ENCODE results near the gene VGLL4. TPM values are rescaled to one million over a fixed set of nuclear protein-coding genes. Genes with fewer than 3 reads are reported as not detected.

The VGLL4 gene
- total RNA-seq, 1 experiment from 2014 or later, result 46.3 TPM

DNA sequence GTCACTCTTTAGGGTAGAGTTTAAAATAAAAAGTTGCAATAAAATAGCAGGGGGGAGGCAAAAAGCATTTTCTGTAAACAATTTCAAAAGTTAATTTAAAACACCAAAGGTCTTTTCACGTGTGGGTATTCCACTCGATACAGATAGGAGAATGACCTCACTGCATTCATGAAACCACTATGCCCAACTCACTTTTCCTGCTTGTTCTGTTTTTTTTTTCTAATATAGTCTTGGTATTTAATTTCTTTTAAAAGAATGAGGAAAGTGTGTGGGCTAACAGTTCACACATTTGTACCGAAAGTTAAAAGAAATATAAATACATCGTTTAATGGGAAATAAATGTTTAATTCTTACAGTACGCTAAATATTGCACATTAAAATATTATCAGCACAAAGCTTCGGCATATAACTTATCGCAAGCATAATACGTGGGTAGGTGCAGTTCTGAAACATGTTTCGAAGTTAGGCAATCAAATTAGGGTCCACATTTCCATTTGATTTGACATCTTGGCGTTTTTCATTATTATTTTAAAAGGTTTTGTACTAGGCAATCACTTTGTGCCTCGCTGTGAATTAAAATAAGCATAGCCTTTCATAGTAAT is 41.4 kb downstream of the VGLL4 start:
- H3K9me2 ChIP-seq (replicated peaks; ENCODE audit: low read length), result no peaks in the 10 kb centered on the region
- H3K27ac ChIP-seq (ENCODE audit: low read length), result peak overlapping the region; percentile 88
- peaks cover 6% of the 10 kb centered on the region for H3F3A ChIP-seq (ENCODE audit: low read length, unreplicated experiment)
- no peak overlapping the region for H2AFZ ChIP-seq (ENCODE audit: low read length)
- ATAC-seq (no peak), DNase-seq (no peak)
- BruUV-seq (replicated peaks), result no TSS peak
- peaks cover 6% of the 10 kb centered on the region; the same call in 1 of the 2 replicates for H3K36me3 ChIP-seq (ENCODE audit: low read depth, low read length)
- H3K4me1 ChIP-seq (ENCODE audit: insufficient read depth, low read length), result peaks cover 42% of the 10 kb centered on the region
- no peak for TF ChIP-seq EZH2phosphoT487 (IDR thresholded peaks at IDR 0.05; ENCODE audit: borderline replicate concordance, low read length)
- no peak for TF ChIP-seq EZH2 (IDR thresholded peaks at IDR 0.05; ENCODE audit: low read length, unreplicated experiment)
- TF ChIP-seq, protein P1, sequence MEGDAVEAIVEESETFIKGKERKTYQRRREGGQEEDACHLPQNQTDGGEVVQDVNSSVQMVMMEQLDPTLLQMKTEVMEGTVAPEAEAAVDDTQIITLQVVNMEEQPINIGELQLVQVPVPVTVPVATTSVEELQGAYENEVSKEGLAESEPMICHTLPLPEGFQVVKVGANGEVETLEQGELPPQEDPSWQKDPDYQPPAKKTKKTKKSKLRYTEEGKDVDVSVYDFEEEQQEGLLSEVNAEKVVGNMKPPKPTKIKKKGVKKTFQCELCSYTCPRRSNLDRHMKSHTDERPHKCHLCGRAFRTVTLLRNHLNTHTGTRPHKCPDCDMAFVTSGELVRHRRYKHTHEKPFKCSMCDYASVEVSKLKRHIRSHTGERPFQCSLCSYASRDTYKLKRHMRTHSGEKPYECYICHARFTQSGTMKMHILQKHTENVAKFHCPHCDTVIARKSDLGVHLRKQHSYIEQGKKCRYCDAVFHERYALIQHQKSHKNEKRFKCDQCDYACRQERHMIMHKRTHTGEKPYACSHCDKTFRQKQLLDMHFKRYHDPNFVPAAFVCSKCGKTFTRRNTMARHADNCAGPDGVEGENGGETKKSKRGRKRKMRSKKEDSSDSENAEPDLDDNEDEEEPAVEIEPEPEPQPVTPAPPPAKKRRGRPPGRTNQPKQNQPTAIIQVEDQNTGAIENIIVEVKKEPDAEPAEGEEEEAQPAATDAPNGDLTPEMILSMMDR (conservative IDR thresholded peaks at IDR 0.05; ENCODE audit: low read depth, low read length), result no peak
- no peaks in the 10 kb centered on the region for H3K9me3 ChIP-seq (ENCODE audit: low read length)
- peaks cover 75% of the 10 kb centered on the region for H3K79me2 ChIP-seq (ENCODE audit: low read length)
- H3K9ac ChIP-seq (ENCODE audit: low read length), result peak overlapping the region; percentile 18; the same call in 1 of the 2 replicates
- H3K4me3 ChIP-seq (ENCODE audit: low read length), result 0 out of 2 replicates have a peak overlapping the region, but pooled peaks have one; percentile 10
- H3K4me2 ChIP-seq (ENCODE audit: low read length), result peak overlapping the region; percentile 80
- intact Hi-C loops (cut with micrococcal nuclease), result no loop called here
- POLR2A ChIA-PET (ENCODE audit: unreplicated experiment), result no interaction called here
- CTCF ChIA-PET, result no interaction called here
- peaks cover 13% of the 10 kb centered on the region for H4K20me1 ChIP-seq (ENCODE audit: low read length)
- no peaks in the 10 kb centered on the region for H3K27me3 ChIP-seq (ENCODE audit: low read length)

DNA sequence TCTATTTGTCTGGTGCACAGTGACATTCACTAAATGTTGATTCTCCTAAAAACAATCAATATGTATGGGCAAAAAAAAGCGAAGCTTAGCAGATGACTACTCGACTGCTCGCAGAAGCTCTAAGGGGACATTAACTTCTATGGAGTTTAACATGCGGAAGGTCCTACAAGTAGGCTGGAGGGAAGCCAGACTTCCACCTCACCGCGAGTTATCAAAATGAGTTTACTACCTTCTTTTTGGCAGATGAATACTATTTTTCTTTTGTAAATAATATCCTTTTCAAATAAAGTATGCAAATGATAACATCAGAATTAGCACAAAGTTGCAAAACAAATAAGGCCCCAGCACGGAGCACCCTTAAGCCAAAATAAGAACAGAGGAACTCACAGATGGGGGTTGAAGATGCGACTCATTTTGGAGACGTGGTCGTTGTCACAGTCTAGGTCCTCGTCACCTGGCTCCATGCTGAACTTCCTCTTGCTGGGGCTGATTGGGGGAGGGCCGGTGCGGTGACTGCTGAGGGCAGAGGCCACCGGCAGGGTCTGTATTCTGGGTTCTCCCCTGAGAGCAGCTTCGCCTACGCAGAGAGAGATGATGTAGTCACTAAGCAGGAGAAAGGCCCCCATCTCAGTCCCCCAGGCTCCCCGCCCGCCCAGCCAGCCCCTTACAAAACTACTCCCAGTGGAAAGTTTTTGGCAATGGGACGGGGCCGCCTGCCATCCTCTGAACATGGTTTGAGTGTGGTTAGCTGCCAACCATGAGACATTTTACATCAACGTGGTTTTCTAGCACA is 42.1 kb downstream of the VGLL4 start:
- CTCF ChIA-PET, result no interaction called here
- POLR2A ChIA-PET (ENCODE audit: unreplicated experiment), result no interaction called here
- H3K27ac ChIP-seq (ENCODE audit: low read length), result peak overlapping the region; percentile 88
- intact Hi-C loops (cut with micrococcal nuclease), result no loop called here
- peaks cover 6% of the 10 kb centered on the region for H3F3A ChIP-seq (ENCODE audit: low read length, unreplicated experiment)
- H3K9me2 ChIP-seq (replicated peaks; ENCODE audit: low read length), result no peaks in the 10 kb centered on the region
- ATAC-seq (peak; percentile 1; the same call in 1 of the 2 replicates), DNase-seq (peak; percentile 51)
- no peaks in the 10 kb centered on the region for H3K9me3 ChIP-seq (ENCODE audit: low read length)
- H3K9ac ChIP-seq (ENCODE audit: low read length), result peak overlapping the region; percentile 18; the same call in 1 of the 2 replicates
- H4K20me1 ChIP-seq (ENCODE audit: low read length), result peaks cover 8% of the 10 kb centered on the region
- no peaks in the 10 kb centered on the region for H3K27me3 ChIP-seq (ENCODE audit: low read length)
- 0 out of 2 replicates have a peak overlapping the region, but pooled peaks have one; percentile 10 for H3K4me3 ChIP-seq (ENCODE audit: low read length)
- peaks cover 75% of the 10 kb centered on the region for H3K79me2 ChIP-seq (ENCODE audit: low read length)
- peak overlapping the region; percentile 80 for H3K4me2 ChIP-seq (ENCODE audit: low read length)
- no TSS peak for BruUV-seq (replicated peaks)
- peaks cover 42% of the 10 kb centered on the region for H3K4me1 ChIP-seq (ENCODE audit: insufficient read depth, low read length)
- peaks cover 6% of the 10 kb centered on the region; the same call in 1 of the 2 replicates for H3K36me3 ChIP-seq (ENCODE audit: low read depth, low read length)
- H2AFZ ChIP-seq (ENCODE audit: low read length), result no peak overlapping the region
- TF ChIP-seq, protein P1 (conservative IDR thresholded peaks at IDR 0.05; ENCODE audit: low read depth, low read length), result no peak
- no peak for TF ChIP-seq EZH2 (IDR thresholded peaks at IDR 0.05; ENCODE audit: low read length, unreplicated experiment)
- TF ChIP-seq EZH2phosphoT487 (IDR thresholded peaks at IDR 0.05; ENCODE audit: borderline replicate concordance, low read length), result no peak

All from PC-3 (cell line).